ENCODE measurements around the gene MDGA2.

Gene MDGA2

GRCh38 chr14:46819117-46819516 is 856.3 kb downstream of the MDGA2 start:
- TF ChIP-seq CTCF (conservative IDR thresholded peaks at IDR 0.05; ENCODE audit: low read depth, low read length), result no peak
- Histone ChIP-seq H3K27ac (no peak overlapping the region), H3K36me3 (ENCODE audit: insufficient read depth) (no peaks in the 10 kb centered on the region), H3K79me2 (ENCODE audit: insufficient read depth, low read depth) (no peaks in the 10 kb centered on the region), H3K9ac (no peak overlapping the region), H3K27me3 (ENCODE audit: insufficient read depth, low read depth) (no peaks in the 10 kb centered on the region), H4K20me1 (ENCODE audit: insufficient read depth) (no peaks in the 10 kb centered on the region), H3K4me1 (ENCODE audit: low read depth, poor library complexity, severe bottlenecking) (no peaks in the 10 kb centered on the region), H3K4me3 (IDR thresholded peaks at IDR 0.05; ENCODE audit: insufficient read depth, low read depth, low read length) (no peak overlapping the region), H2AFZ (ENCODE audit: low read depth) (no peak overlapping the region), H3K4me2 (no peak overlapping the region)

- Histone ChIP-seq H3K79me2 (ENCODE audit: insufficient read depth, low read depth) (no peaks in the 10 kb centered on the region), H2AFZ (ENCODE audit: low read depth) (no peak overlapping the region), H3K4me3 (IDR thresholded peaks at IDR 0.05; ENCODE audit: insufficient read depth, low read depth, low read length) (no peak overlapping the region), H4K20me1 (ENCODE audit: insufficient read depth) (no peaks in the 10 kb centered on the region), H3K4me1 (ENCODE audit: low read depth, poor library complexity, severe bottlenecking) (no peaks in the 10 kb centered on the region), H3K27ac (no peak overlapping the region), H3K36me3 (ENCODE audit: insufficient read depth) (no peaks in the 10 kb centered on the region), H3K27me3 (ENCODE audit: insufficient read depth, low read depth) (no peaks in the 10 kb centered on the region), H3K4me2 (no peak overlapping the region), H3K9ac (no peak overlapping the region)
- TF ChIP-seq CTCF (conservative IDR thresholded peaks at IDR 0.05; ENCODE audit: low read depth, low read length), result no peak
These were observed 857.3 kb downstream of the MDGA2 start for GRCh38 chr14:46818147-46818546.

GRCh38 chr14:46793144-46793543 is 882.3 kb downstream of the MDGA2 start:
- no peak overlapping the region for H3K4me2 ChIP-seq
- H3K27me3 ChIP-seq (ENCODE audit: insufficient read depth, low read depth), result no peaks in the 10 kb centered on the region
- no peaks in the 10 kb centered on the region for H4K20me1 ChIP-seq (ENCODE audit: insufficient read depth)
- no peak overlapping the region for H3K9ac ChIP-seq
- TF ChIP-seq CTCF (conservative IDR thresholded peaks at IDR 0.05; ENCODE audit: low read depth, low read length), result no peak
- H3K27ac ChIP-seq, result no peak overlapping the region
- H2AFZ ChIP-seq (ENCODE audit: low read depth), result no peak overlapping the region
- H3K36me3 ChIP-seq (ENCODE audit: insufficient read depth), result no peaks in the 10 kb centered on the region
- H3K4me1 ChIP-seq (ENCODE audit: low read depth, poor library complexity, severe bottlenecking), result no peaks in the 10 kb centered on the region
- no peak overlapping the region for H3K4me3 ChIP-seq (IDR thresholded peaks at IDR 0.05; ENCODE audit: insufficient read depth, low read depth, low read length)
- no peaks in the 10 kb centered on the region for H3K79me2 ChIP-seq (ENCODE audit: insufficient read depth, low read depth)

Data from KMS-11 (cell line).